WTC11 (cell line): ENCODE results near the gene C1QTNF6.

Source experiments
- CREB1 ChIP-seq: sonication (generic); formaldehyde crosslinking; IDR thresholded peaks from 2 replicates; pipeline ENCODE4 v1.8.0; 2023; ENCODE audit warnings: mild to moderate bottlenecking, missing genetic modification reagents
- CREM ChIP-seq: sonication (generic); formaldehyde crosslinking; IDR thresholded peaks from 2 replicates; pipeline ENCODE4 v1.8.1; 2022; ENCODE audit warnings: mild to moderate bottlenecking, missing genetic modification reagents, moderate library complexity
- CTCF ChIP-seq: fragments of 200-600 bp; IDR thresholded peaks from 2 replicates; pipeline ENCODE4 v1.8.0; 2022; ENCODE audit warnings: antibody characterized with exemption
- E2F1 ChIP-seq: sonication (generic); formaldehyde crosslinking; IDR thresholded peaks from 2 replicates; pipeline ENCODE4 v1.8.0; 2022; ENCODE audit warnings: mild to moderate bottlenecking, missing genetic modification reagents
- E2F4 ChIP-seq: sonication (generic); formaldehyde crosslinking; IDR thresholded peaks from 2 replicates; pipeline ENCODE4 v1.8.1; 2022; ENCODE audit warnings: low read depth, mild to moderate bottlenecking, moderate library complexity, missing genetic modification reagents, borderline replicate concordance
- EMX1 ChIP-seq: fragments of 250-450 bp; sonication (Bioruptor Pico); IDR thresholded peaks from 2 replicates; pipeline ENCODE4 v1.8.0; 2021; ENCODE audit warnings: mild to moderate bottlenecking
- ERG ChIP-seq: fragments of 250-450 bp; sonication (Bioruptor Pico); IDR thresholded peaks from 2 replicates; pipeline ENCODE4 v1.8.0; 2021; ENCODE audit warnings: mild to moderate bottlenecking
- FOXJ3 ChIP-seq: sonication (generic); formaldehyde crosslinking; IDR thresholded peaks from 2 replicates; pipeline ENCODE4 v1.9.0; 2021; ENCODE audit warnings: missing genetic modification reagents, mild to moderate bottlenecking, borderline replicate concordance
- NR3C1 ChIP-seq: sonication (generic); formaldehyde crosslinking; conservative IDR thresholded peaks from 2 replicates; pipeline ENCODE4 v1.8.1; 2023; ENCODE audit warnings: low read depth, mild to moderate bottlenecking, missing genetic modification reagents
- OVOL2 ChIP-seq: fragments of 250-450 bp; sonication (Bioruptor Pico); IDR thresholded peaks from 2 replicates; pipeline ENCODE4 v1.9.0; 2021; ENCODE audit warnings: mild to moderate bottlenecking, borderline replicate concordance
- SP1 ChIP-seq: sonication (generic); formaldehyde crosslinking; conservative IDR thresholded peaks from 2 replicates; pipeline ENCODE4 v1.8.1; 2022; ENCODE audit warnings: missing genetic modification reagents
- TP53 ChIP-seq: sonication (generic); formaldehyde crosslinking; IDR thresholded peaks from 2 replicates; pipeline ENCODE4 v1.8.1; 2023; ENCODE audit warnings: mild to moderate bottlenecking, missing genetic modification reagents
- ZNF121 ChIP-seq: sonication (generic); formaldehyde crosslinking; IDR thresholded peaks from 2 replicates; pipeline ENCODE4 v1.8.0; 2023; ENCODE audit warnings: missing genetic modification reagents
- ZNF671 ChIP-seq: fragments of 250-450 bp; sonication (Bioruptor Pico); IDR thresholded peaks from 2 replicates; pipeline ENCODE4 v1.8.0; 2021; ENCODE audit warnings: mild to moderate bottlenecking

- TF ChIP-seq CTCF: peak; percentile 65; the same call in 1 of the 2 replicates
- TF ChIP-seq OVOL2: no peak
- no peak for TF ChIP-seq EMX1 (CRISPR knock-in tag)
- TF ChIP-seq E2F1 (CRISPR knock-in tag): no peak
- TF ChIP-seq SP1 (CRISPR knock-in tag): no peak
- TF ChIP-seq ERG (CRISPR knock-in tag): no peak
- no peak for TF ChIP-seq ZNF671 (CRISPR knock-in tag)
- TF ChIP-seq CREM (CRISPR knock-in tag): no peak
- TF ChIP-seq E2F4 (CRISPR knock-in tag): no peak
- no peak for TF ChIP-seq ZNF121
- no peak for TF ChIP-seq CREB1
- no peak for TF ChIP-seq NR3C1 (CRISPR knock-in tag)
- no peak for TF ChIP-seq FOXJ3 (CRISPR knock-in tag)
- no peak for TF ChIP-seq TP53
Measured at GRCh38 chr22:37165940-37166674, 21.9 kb downstream of the C1QTNF6 start.
